HG03175 (cell line): Measurements from ENCODE around the gene SLC13A3.

Experiments
- ATAC-seq: cut with Tn5 transposase; IDR thresholded peaks from one replicate; pipeline ENCODE4 v1.9.1; 2021; ENCODE audit warnings: mild to moderate bottlenecking, moderate library complexity; ENCODE audit not compliant: unreplicated experiment

The SLC13A3 gene

GRCh38 chr20:46660487-46660886 is 9.2 kb upstream of the SLC13A3 start:
- ATAC-seq, result no peak

DNA sequence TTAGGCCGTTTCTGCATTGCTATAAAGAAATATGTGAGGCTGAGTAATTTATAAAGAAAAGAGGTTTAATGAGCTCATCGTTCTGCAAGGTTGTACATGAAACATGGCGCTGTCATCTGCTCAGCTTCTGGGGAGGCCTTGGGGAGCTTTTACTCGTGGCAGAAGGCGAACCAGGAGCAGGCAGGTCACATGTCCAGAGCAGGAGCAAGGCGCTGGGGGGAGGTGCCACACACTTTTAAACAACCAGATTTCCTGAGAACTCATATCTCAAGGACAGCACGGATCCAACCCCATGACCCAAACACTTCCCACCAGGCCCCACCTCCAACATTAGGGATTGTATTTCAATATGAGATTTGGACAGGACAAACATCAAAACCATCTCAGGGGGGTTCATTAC is 6.4 kb upstream of the SLC13A3 start:
- ATAC-seq, result no peak

DNA sequence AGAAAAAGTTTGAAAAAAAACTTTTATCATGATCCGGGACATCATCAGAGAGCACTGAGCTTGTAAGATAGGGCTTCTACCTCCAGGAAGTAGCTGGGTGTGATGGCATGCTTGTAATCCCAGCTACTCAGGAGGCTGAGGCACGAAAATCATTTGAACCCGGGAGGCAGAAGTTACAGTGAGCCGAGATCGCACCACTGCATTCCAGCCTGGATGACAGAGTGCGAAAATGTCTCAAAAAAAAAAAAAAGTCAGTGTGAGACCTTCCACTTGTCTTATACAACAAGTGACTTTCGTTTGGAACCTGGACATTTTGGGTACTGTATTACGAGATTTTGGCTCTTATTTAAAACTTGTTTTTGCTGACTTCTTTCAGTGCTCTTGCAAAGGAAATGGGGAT is 5.9 kb upstream of the SLC13A3 start:
- ATAC-seq, result no peak

GRCh38 chr20:46652699-46653098 is 1.4 kb upstream of the SLC13A3 start:
- ATAC-seq, result no peak

- ATAC-seq, result no peak
These were observed 626 bp downstream of the SLC13A3 start for GRCh38 chr20:46650575-46651090.

- no peak for ATAC-seq
These were observed 1.2 kb downstream of the SLC13A3 start for GRCh38 chr20:46649965-46650542.

- no peak for ATAC-seq
These were observed 1.7 kb downstream of the SLC13A3 start for GRCh38 chr20:46649650-46649949.

DNA sequence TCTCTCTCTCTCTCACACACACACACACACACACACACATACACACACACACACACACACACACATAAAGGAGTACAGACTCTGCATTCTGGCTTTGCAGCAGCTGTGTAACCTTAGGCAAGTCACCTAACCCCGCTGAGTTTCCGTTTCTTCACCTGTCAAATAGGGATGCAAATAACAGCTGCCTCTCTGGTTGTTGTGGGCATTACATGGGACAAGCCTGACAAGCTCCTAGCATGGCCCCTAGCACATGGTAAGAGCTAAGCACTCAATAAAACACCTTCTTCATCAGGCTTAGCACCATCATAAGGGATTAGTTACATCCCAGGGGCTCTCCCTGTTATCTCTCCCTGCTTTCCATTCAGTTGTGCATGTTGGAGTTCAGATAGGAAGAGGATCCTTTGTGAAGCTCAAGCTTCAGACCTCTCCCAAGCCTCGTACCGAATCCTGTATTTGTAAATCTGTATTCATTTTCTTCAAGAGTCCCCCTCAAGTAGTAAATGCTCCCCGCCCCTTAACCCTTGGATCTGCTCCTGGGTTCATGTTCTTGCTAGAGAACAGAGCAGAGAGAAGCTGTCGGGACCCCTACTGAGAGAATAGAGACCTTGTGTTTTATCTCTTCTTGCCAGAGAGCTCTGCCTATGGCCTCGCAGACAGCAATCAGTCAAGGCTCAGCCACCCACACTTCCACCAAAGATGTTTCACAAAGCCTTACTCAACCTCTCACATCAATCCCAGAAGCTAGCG is 2.2 kb downstream of the SLC13A3 start:
- ATAC-seq, result no peak

- ATAC-seq, result no peak
These were observed 3.8 kb downstream of the SLC13A3 start for GRCh38 chr20:46647469-46647868.

DNA sequence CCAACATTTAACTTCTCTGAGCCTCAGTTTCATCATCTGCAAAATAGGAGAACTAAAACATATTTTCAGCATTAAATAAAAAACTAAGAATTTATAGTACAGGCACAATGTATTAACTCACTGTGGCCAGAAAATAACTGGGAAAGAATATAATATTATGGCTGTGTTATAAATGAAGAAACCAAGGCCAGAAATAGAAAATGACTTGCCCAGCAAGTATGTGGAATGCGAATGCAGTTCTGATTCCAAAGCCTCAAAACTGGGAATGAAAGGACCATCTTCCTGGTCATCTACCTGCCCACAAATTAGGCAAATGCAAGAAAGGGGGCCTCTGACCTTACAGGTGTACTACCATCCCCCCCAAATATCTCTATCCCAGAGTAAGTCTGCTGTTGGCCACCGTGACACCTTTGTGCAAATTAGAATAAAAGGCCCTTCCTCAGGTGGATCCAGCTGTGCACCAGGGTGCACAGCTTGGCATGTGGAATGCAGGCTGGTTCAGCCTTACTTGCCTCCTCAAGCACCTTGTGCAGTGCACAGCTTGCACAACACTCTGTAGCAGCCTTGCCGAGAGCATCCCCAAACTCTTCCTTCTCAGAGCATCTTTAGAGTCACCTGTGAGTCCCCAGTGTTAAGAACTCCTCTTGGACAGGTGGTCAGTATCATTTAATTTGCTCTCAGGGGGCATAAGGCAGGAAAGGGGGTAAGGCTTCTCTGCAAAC is 4.4 kb downstream of the SLC13A3 start:
- ATAC-seq, result no peak

DNA sequence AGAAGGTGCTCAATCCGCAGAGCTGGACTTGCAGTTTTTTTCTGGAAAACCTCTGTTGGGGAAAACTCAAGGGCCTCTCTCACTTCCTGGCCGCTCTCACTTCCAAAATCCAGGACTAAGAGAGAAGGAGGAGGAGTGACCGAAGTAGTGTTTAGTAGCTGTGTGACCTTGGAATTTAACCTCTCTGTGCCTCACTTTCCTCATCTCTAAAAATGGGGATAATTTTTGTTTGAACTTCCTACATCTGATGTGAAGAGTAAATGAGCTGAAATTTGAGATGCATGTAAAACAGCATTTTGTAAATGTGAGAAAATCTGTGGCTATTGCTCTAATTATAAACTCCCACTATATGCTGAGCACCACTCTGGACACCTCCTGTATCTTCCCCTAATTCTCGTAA is 5.1 kb downstream of the SLC13A3 start:
- ATAC-seq, result no peak

DNA sequence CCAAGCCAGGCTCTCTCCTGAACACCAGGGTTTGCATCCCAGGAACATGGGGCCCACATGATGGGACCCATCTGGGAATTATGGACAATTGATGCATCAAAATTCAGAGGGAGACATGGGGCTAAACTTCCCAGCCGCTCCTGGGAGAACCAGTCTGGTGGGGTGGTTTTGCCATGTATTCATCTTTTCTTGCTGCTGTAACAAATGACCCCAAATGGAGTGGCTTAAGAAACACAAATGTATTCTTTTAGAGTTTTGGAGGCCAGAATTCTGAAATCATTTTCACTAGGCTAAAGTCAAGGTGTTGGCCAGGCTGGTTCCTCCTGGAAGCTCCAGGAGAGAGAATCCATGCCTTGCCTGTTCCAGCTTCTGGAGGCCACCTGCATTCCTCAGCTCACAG is 6.5 kb downstream of the SLC13A3 start:
- no peak for ATAC-seq

DNA sequence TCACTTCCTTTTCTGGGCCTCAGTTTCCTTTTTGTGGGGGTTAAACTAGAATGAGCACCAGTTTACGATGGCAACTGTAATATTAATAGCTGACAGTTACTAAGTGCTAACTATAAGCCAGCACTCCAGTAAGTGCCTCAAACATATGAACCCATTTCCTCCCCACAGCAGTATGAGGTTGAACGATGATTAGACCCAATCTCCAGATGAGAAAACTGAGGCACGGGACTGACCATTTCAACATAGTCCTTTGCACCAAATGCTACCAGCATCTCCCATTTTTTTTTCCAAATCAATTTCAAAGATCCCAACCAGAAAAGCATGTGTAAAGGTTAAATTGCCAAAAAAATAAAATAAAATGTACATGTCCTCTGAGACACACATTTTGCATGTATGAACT is 7.1 kb downstream of the SLC13A3 start:
- no peak for ATAC-seq

DNA sequence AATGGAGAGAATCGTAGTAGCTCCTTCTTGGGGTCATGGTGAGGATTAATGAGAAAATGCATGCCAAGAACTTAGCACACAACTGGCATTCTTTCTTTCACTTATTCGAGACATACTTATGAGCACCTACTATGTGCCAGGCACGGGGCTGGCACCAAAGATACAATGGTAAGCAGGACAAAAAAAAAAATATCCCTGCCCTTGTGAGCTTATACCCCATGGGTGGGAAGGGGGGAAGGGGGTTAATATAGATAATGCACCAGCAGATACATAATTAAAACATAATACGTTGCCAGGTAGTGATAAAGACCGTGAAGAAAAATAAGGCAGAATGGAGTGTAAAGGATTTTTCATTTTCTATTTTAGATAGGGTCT is 8.3 kb downstream of the SLC13A3 start:
- ATAC-seq, result no peak

GRCh38 chr20:46642265-46642968 is 8.8 kb downstream of the SLC13A3 start:
- no peak for ATAC-seq

DNA sequence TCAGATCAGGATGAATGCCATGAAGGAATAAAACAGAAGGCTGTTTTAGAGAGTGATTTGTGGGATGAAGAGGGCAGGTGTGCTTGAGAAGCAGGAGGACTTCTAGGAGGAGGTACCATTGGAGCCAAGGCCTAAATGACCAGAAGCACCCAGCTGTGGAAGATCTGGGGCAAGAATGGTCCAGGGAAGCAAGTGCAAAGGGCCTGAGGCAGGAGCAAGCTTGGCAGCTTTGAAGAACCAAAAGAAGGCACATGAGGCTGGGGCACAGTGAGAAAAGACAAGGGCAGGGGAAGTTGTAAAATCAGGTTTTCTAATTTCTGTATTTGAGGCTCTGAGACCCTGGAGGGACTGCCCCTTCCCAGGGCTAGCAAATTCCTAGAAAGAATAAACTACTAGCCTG is 9.8 kb downstream of the SLC13A3 start:
- no peak for ATAC-seq

DNA sequence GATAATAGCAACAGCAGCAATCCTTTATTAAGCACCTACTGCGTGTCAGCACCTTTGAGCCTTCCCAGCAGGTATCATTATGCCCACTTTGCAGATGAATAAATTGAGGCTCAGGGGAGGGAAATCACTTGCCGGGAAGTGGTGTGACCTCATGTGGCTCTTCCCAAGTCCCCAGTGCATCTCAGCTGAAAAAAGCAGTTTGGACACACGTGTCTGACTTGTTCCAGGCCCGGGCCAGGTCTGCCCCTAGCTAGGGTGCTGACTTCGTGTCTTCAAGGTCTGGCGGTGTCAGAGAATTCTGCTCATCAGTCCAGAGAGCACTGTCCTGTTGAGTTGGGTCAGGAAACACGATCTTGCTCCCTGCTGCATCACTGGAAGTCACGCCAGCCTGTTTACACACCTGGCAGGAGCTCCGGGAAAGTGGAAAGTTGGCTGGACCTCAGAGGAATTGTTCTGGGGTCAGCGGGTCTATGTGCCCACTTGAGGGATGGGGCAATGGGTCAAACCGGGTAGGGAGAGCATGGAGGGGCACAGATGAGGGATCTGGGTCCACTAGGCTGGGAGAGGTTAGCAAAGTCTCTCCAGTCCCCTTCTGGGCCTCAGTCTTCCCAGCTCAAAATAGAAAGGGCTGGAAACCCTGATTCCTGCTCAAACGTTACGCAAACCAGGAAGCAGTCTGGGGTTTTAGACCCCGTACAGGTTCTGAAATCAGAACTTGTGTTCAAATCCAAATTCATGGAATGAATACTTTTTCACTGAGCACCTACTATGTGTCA is 10.5 kb downstream of the SLC13A3 start:
- ATAC-seq, result no peak

GRCh38 chr20:46640044-46640443 is 11.2 kb downstream of the SLC13A3 start:
- ATAC-seq, result no peak

- no peak for ATAC-seq
These were observed 11.7 kb downstream of the SLC13A3 start for GRCh38 chr20:46639587-46639986.

DNA sequence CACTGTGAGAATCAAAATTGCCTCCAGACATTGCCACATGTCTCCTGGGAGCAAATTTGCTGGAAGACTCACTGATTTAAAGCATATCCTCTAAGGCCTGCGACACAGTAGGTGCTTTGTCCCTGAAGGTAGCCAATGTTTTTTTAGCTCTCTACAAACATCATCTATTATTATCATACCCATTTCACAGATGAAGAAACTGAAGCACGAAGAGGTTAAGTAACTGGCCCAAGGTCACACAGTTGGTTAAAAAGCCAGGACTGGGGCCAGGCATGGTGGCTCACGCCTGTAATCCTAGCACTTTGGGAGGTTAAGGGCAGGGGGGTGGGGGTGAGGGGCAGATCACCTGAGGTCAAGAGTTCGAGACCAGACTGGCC is 12.4 kb downstream of the SLC13A3 start:
- ATAC-seq, result no peak
